ENCODE measurements around the gene ADGRL2. TPM values are rescaled to one million over a fixed set of nuclear protein-coding genes. Genes with fewer than 3 reads are reported as not detected.

Gene ADGRL2
- total and polyA plus RNA-seq, 2 of the 4 experiments (the other 2 are of a cell fraction) = 17.0 to 42.7 TPM

DNA sequence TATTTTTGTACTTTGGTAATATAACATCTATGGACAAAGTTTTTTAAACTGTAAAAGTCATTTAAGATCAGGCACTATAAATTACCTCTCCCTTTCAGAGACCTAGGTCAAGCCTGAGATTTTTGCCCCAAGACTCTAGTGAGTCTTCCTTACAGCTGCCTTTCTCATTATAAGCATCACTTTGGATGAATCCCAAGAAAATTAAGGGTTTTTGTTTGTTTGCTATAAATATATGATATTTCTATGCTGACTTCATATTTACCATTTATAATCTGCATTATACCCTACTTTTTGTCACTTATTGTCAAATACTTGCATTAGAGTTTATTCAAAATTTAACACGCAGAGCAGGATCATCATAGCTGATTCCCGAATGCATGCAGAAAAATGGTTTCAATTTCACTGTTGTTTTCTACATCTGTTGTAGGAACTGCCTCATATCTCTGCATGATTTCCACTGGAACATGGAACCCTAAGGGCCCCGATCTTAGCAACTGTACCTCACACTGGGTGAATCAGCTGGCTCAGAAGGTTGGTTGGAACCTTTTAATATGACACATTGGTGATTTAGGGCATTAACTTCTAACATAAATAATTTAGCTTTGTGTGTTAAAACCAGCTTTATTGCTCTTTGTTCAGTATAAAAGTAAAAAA, 150.0 kb downstream of the ADGRL2 start:
- no TSS peak for BruUV-seq (replicated peaks)
- Histone ChIP-seq H2BK15ac (ENCODE audit: low read depth, low read length) (no peak overlapping the region), H3K18ac (ENCODE audit: low read depth, low read length) (no peak overlapping the region), H3K4me1 (ENCODE audit: control insufficient read depth, insufficient read depth, low read length) (no peaks in the 10 kb centered on the region; the same call in 1 of the 2 replicates), H3K27me3 (ENCODE audit: control insufficient read depth, insufficient read depth, low read length) (no peaks in the 10 kb centered on the region), H4K8ac (ENCODE audit: low read depth in 2 of 2, low read length in 2 of 2) (no peak overlapping the region), H2AK9ac (replicated peaks; ENCODE audit: low read depth, low read length, poor library complexity) (no peak overlapping the region), H4K20me1 (ENCODE audit: insufficient read depth, low read length) (no peaks in the 10 kb centered on the region), H3K23ac (ENCODE audit: low read depth, low read length) (no peak overlapping the region), H2BK20ac (ENCODE audit: low read depth, low read length) (no peak overlapping the region), H3K27ac (ENCODE audit: insufficient read depth, low read length) (no peak overlapping the region), H3K9ac (ENCODE audit: low read depth, low read length) (no peak overlapping the region), H3K4ac (ENCODE audit: low read depth, low read length) (no peak overlapping the region), H4K91ac (ENCODE audit: insufficient read depth, low read depth, low read length) (no peak overlapping the region), H3K56ac (ENCODE audit: extremely low read depth, insufficient read depth, low read length) (no peak overlapping the region), H2AFZ (replicated peaks; ENCODE audit: low read length, poor library complexity) (no peak overlapping the region), H2AK5ac (ENCODE audit: low read depth, low read length) (no peak overlapping the region), H3K36me3 (ENCODE audit: control insufficient read depth, insufficient read depth, low read length) (no peaks in the 10 kb centered on the region), H3K9me1 (ENCODE audit: insufficient read depth, low read length) (0 out of 2 replicates have a peak, but pooled peaks cover 2% of the 10 kb centered on the region), H4K5ac (ENCODE audit: low read depth, low read length) (no peak overlapping the region), H3K4me3 (ENCODE audit: insufficient read depth, low read depth, low read length) (no peak overlapping the region), H3K9me3 (ENCODE audit: control insufficient read depth, insufficient read depth, low read length) (no peaks in the 10 kb centered on the region), H2BK5ac (ENCODE audit: low read depth, low read length, poor library complexity, severe bottlenecking) (no peak overlapping the region), H3K4me2 (ENCODE audit: low read depth, low read length) (peak overlapping the region; percentile 40; the same call in 1 of the 2 replicates), H3K79me1 (ENCODE audit: low read depth in 1 of 2, low read length in 2 of 2) (no peaks in the 10 kb centered on the region), H2BK120ac (ENCODE audit: low read depth, low read length) (no peak overlapping the region), H3K14ac (replicated peaks; ENCODE audit: low read depth, low read length) (no peak overlapping the region)
- in situ Hi-C loops (cut with MboI; ENCODE audit: low sequenced_read_pairs) (no loop called here), intact Hi-C loops (cut with micrococcal nuclease) (loop anchor here (1.0 kb wide), 1 partner anchor 401 kb away; no protein-coding TSS in a partner anchor), dilution Hi-C loops (cut with HindIII; ENCODE audit: low sequenced_read_pairs, unreplicated experiment) (no loop called here)
- ATAC-seq (ENCODE audit: low read depth) (peak; percentile 37; the same call in 1 of the 2 replicates), DNase-seq (peak; percentile 21)
- TF ChIP-seq NFE2L2 (IDR thresholded peaks at IDR 0.05; ENCODE audit: low read depth, low read length) = no peak
- no peak for TF ChIP-seq RFX5 (IDR thresholded peaks at IDR 0.05; ENCODE audit: low read depth, low read length)
- TF ChIP-seq POLR2A (IDR thresholded peaks at IDR 0.05; ENCODE audit: low read depth, low read length) = no peak
- no peak for TF ChIP-seq RCOR1 (IDR thresholded peaks at IDR 0.05; ENCODE audit: insufficient replicate concordance, low read length)
- TF ChIP-seq BHLHE40 (IDR thresholded peaks at IDR 0.05; ENCODE audit: low read depth, low read length) = no peak
- TF ChIP-seq, protein P1, sequence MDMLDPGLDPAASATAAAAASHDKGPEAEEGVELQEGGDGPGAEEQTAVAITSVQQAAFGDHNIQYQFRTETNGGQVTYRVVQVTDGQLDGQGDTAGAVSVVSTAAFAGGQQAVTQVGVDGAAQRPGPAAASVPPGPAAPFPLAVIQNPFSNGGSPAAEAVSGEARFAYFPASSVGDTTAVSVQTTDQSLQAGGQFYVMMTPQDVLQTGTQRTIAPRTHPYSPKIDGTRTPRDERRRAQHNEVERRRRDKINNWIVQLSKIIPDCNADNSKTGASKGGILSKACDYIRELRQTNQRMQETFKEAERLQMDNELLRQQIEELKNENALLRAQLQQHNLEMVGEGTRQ (IDR thresholded peaks at IDR 0.05; ENCODE audit: low read depth, low read length) = no peak
- no peak for TF ChIP-seq MXI1 (IDR thresholded peaks at IDR 0.05; ENCODE audit: borderline replicate concordance, low read depth, low read length)
- TF ChIP-seq, protein P2, sequence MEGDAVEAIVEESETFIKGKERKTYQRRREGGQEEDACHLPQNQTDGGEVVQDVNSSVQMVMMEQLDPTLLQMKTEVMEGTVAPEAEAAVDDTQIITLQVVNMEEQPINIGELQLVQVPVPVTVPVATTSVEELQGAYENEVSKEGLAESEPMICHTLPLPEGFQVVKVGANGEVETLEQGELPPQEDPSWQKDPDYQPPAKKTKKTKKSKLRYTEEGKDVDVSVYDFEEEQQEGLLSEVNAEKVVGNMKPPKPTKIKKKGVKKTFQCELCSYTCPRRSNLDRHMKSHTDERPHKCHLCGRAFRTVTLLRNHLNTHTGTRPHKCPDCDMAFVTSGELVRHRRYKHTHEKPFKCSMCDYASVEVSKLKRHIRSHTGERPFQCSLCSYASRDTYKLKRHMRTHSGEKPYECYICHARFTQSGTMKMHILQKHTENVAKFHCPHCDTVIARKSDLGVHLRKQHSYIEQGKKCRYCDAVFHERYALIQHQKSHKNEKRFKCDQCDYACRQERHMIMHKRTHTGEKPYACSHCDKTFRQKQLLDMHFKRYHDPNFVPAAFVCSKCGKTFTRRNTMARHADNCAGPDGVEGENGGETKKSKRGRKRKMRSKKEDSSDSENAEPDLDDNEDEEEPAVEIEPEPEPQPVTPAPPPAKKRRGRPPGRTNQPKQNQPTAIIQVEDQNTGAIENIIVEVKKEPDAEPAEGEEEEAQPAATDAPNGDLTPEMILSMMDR (conservative IDR thresholded peaks at IDR 0.05; ENCODE audit: low read depth, low read length) = no peak
- TF ChIP-seq FOS (IDR thresholded peaks at IDR 0.05; ENCODE audit: low read depth, low read length) = no peak
- TF ChIP-seq SMC3 (IDR thresholded peaks at IDR 0.05; ENCODE audit: low read depth, low read length) = no peak
- TF ChIP-seq CHD1 (IDR thresholded peaks at IDR 0.05; ENCODE audit: low read depth, low read length) = no peak
- TF ChIP-seq CEBPB (IDR thresholded peaks at IDR 0.05; ENCODE audit: low read depth, low read length) = no peak
- no peak for TF ChIP-seq RAD21 (IDR thresholded peaks at IDR 0.05; ENCODE audit: low read length)
- TF ChIP-seq MAFK (IDR thresholded peaks at IDR 0.05; ENCODE audit: low read depth, low read length) = no peak
- TF ChIP-seq, protein P3, sequence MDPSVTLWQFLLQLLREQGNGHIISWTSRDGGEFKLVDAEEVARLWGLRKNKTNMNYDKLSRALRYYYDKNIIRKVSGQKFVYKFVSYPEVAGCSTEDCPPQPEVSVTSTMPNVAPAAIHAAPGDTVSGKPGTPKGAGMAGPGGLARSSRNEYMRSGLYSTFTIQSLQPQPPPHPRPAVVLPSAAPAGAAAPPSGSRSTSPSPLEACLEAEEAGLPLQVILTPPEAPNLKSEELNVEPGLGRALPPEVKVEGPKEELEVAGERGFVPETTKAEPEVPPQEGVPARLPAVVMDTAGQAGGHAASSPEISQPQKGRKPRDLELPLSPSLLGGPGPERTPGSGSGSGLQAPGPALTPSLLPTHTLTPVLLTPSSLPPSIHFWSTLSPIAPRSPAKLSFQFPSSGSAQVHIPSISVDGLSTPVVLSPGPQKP (IDR thresholded peaks at IDR 0.05; ENCODE audit: borderline replicate concordance, low read depth, low read length) = no peak
- TF ChIP-seq MAZ (IDR thresholded peaks at IDR 0.05; ENCODE audit: borderline replicate concordance, low read depth, low read length) = no peak
- ChIA-PET CTCF (no interaction called here), POLR2A (ENCODE audit: unreplicated experiment) (no interaction called here)
- WGBS, 2 experiments (ENCODE audit: extremely low coverage in 2 of 2, insufficient read length in 1 of 2) = no CpG with 5 or more reads among the region's 3 CpGs

Data from IMR-90 (cell line).